ENCODE results near the gene CHRNA4.

Gene CHRNA4

DNA sequence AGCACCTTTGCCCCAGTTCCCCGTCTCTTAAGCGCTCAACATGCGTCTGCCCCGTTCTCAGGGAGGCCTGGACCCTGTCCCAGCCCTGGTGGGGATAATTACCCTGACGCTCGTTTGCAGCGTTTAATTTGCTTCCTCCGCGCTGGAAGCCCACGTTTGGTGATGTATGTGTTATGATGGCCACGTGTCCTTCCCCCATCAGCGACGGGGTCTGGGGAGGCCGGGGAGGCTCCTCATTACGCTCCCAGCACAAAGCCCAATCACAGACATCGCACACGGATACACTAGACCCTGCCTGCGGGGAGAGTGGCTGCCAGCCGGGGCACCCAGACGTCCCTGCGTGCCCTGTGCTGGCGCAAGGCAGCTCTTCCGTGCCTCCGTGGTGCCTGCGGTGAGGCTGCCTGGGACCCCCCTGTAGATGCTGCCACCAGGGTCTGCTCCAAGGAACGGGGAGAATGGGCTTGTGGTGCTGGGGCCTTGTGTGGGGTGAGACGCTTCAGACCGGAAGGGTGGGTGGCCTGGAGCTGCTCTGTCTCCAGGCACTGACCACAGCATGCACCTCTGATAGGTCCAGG is 10.2 kb upstream of the CHRNA4 start:
- H3K36me3 ChIP-seq (replicated peaks; ENCODE audit: low read depth, low read length), result no peaks in the 10 kb centered on the region
- no peaks in the 10 kb centered on the region for H3K4me1 ChIP-seq (ENCODE audit: low read length)
- no peak overlapping the region for H3K4me2 ChIP-seq (ENCODE audit: low read length)
- H3K27ac ChIP-seq (ENCODE audit: low read length), result no peak overlapping the region
- H3K4me3 ChIP-seq (ENCODE audit: low read length), result no peak overlapping the region
- peaks cover 3% of the 10 kb centered on the region; the same call in 1 of the 2 replicates for H3K27me3 ChIP-seq (ENCODE audit: low read depth, low read length)
- H3K9ac ChIP-seq (ENCODE audit: low read length), result no peak overlapping the region
- TF ChIP-seq, protein P1, sequence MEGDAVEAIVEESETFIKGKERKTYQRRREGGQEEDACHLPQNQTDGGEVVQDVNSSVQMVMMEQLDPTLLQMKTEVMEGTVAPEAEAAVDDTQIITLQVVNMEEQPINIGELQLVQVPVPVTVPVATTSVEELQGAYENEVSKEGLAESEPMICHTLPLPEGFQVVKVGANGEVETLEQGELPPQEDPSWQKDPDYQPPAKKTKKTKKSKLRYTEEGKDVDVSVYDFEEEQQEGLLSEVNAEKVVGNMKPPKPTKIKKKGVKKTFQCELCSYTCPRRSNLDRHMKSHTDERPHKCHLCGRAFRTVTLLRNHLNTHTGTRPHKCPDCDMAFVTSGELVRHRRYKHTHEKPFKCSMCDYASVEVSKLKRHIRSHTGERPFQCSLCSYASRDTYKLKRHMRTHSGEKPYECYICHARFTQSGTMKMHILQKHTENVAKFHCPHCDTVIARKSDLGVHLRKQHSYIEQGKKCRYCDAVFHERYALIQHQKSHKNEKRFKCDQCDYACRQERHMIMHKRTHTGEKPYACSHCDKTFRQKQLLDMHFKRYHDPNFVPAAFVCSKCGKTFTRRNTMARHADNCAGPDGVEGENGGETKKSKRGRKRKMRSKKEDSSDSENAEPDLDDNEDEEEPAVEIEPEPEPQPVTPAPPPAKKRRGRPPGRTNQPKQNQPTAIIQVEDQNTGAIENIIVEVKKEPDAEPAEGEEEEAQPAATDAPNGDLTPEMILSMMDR (IDR thresholded peaks at IDR 0.05; ENCODE audit: low read depth, low read length), result no peak
- no peak for TF ChIP-seq EZH2phosphoT487 (IDR thresholded peaks at IDR 0.05; ENCODE audit: low read depth)
- no peaks in the 10 kb centered on the region for H3K9me3 ChIP-seq (ENCODE audit: insufficient read depth, low read length)
- no peaks in the 10 kb centered on the region for H4K20me1 ChIP-seq (ENCODE audit: insufficient read depth, low read length)
- no peaks in the 10 kb centered on the region for H3K79me2 ChIP-seq (ENCODE audit: low read length)
- no peak overlapping the region for H2AFZ ChIP-seq (ENCODE audit: low read depth, low read length)

DNA sequence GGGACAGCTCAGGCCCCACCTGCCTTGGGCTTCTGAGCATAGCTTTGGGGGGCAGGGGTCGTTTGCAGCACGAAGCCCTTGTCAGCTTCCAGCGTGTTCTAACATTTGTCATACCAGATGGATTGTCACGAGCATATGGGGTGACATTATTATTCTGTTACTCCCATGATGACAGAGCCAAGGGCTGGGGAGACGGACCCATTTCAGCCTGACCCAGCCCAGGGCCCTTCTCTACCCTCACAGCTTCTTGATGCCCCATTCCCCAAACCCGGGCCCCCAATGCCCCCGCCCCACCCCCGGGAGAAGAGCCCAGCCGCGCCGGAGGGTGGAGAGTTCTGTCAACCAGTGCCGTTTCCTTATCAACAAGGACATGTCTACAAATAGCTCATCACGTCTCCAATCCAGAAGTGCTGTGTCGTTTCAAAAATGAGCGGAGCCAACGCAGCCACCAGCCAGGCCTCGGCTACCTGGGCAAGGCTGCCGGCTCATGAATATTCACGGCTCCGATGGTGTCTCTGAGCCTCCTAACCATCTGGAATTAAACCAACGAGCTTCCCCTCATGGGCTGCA is 9.6 kb upstream of the CHRNA4 start:
- no peak overlapping the region for H3K4me3 ChIP-seq (ENCODE audit: low read length)
- H3K9ac ChIP-seq (ENCODE audit: low read length), result no peak overlapping the region
- no peak overlapping the region for H3K27ac ChIP-seq (ENCODE audit: low read length)
- H4K20me1 ChIP-seq (ENCODE audit: insufficient read depth, low read length), result no peaks in the 10 kb centered on the region
- H2AFZ ChIP-seq (ENCODE audit: low read depth, low read length), result no peak overlapping the region
- H3K27me3 ChIP-seq (ENCODE audit: low read depth, low read length), result peaks cover 3% of the 10 kb centered on the region; the same call in 1 of the 2 replicates
- no peaks in the 10 kb centered on the region for H3K4me1 ChIP-seq (ENCODE audit: low read length)
- H3K4me2 ChIP-seq (ENCODE audit: low read length), result no peak overlapping the region
- TF ChIP-seq, protein P1 (IDR thresholded peaks at IDR 0.05; ENCODE audit: low read depth, low read length), result no peak
- no peaks in the 10 kb centered on the region for H3K36me3 ChIP-seq (replicated peaks; ENCODE audit: low read depth, low read length)
- H3K9me3 ChIP-seq (ENCODE audit: insufficient read depth, low read length), result no peaks in the 10 kb centered on the region
- H3K79me2 ChIP-seq (ENCODE audit: low read length), result no peaks in the 10 kb centered on the region

DNA sequence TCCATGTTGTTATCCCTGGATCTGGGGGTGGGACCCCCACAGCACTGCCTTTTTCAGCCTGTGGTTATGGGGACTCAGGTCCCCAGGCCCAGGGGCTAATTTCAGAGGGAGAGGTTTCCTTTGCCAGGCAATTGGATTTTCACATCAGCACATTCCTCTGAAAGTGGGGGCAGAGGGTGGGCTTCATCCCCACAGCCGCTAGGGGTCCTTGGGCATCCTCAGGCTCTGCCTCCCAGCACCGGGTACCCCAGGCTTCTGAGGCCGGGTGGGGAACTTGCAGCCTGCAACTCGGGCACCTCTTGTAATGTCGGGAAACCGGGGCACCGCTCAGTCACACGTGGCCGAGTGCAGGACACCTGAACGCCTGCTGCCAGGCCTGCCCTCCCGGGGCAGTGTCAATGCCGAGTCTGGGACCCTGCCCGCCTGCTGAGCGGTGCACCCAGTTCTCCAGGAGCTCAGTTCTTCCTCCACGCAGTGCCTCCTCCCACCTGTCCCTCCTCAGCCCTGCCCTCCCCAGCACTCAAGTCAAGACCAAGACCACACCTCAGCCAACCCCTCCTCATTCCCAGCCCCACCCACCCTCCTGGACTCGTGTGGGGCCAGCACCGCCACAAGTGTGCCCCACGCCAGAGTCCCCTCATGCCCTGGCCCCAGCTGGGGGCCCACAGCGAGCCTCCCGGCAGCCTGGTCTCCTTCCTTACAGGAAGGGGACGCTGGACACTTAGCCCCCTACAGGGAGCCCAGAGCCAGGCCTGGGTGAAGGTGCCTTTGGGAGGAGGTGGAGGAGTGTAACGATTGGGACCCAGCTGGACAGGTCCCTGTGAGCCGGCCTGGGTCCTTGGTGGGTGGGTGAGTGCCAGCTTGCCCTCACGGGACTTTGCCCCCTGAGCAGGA is 8.8 kb upstream of the CHRNA4 start:
- Histone ChIP-seq H4K20me1 (ENCODE audit: insufficient read depth, low read length) (no peaks in the 10 kb centered on the region), H3K79me2 (ENCODE audit: low read length) (no peaks in the 10 kb centered on the region), H3K9me3 (ENCODE audit: insufficient read depth, low read length) (no peaks in the 10 kb centered on the region), H3K4me1 (ENCODE audit: low read length) (no peaks in the 10 kb centered on the region), H2AFZ (ENCODE audit: low read depth, low read length) (no peak overlapping the region), H3K27me3 (ENCODE audit: low read depth, low read length) (peaks cover 3% of the 10 kb centered on the region; the same call in 1 of the 2 replicates), H3K4me2 (ENCODE audit: low read length) (no peak overlapping the region), H3K9ac (ENCODE audit: low read length) (no peak overlapping the region), H3K36me3 (replicated peaks; ENCODE audit: low read depth, low read length) (no peaks in the 10 kb centered on the region), H3K4me3 (ENCODE audit: low read length) (no peak overlapping the region), H3K27ac (ENCODE audit: low read length) (no peak overlapping the region)
- TF ChIP-seq, protein P1 (IDR thresholded peaks at IDR 0.05; ENCODE audit: low read depth, low read length), result no peak
- no peak for TF ChIP-seq EZH2phosphoT487 (IDR thresholded peaks at IDR 0.05; ENCODE audit: low read depth)

GRCh38 chr20:63369024-63369530 is 7.9 kb upstream of the CHRNA4 start:
- no peak overlapping the region for H3K27ac ChIP-seq (ENCODE audit: low read length)
- no peak overlapping the region for H3K4me2 ChIP-seq (ENCODE audit: low read length)
- H3K4me3 ChIP-seq (ENCODE audit: low read length), result no peak overlapping the region
- H3K9me3 ChIP-seq (ENCODE audit: insufficient read depth, low read length), result no peaks in the 10 kb centered on the region
- no peaks in the 10 kb centered on the region for H4K20me1 ChIP-seq (ENCODE audit: insufficient read depth, low read length)
- H3K79me2 ChIP-seq (ENCODE audit: low read length), result no peaks in the 10 kb centered on the region
- H3K9ac ChIP-seq (ENCODE audit: low read length), result no peak overlapping the region
- TF ChIP-seq EZH2phosphoT487 (IDR thresholded peaks at IDR 0.05; ENCODE audit: low read depth), result no peak
- H3K4me1 ChIP-seq (ENCODE audit: low read length), result no peaks in the 10 kb centered on the region
- no peak overlapping the region for H2AFZ ChIP-seq (ENCODE audit: low read depth, low read length)
- peaks cover 3% of the 10 kb centered on the region; the same call in 1 of the 2 replicates for H3K27me3 ChIP-seq (ENCODE audit: low read depth, low read length)
- H3K36me3 ChIP-seq (replicated peaks; ENCODE audit: low read depth, low read length), result no peaks in the 10 kb centered on the region

Measured in OCI-LY3 (cell line).